WTC11 (cell line): ENCODE results near the gene ZFX.

Experiments
- CREM ChIP-seq: sonication (generic); formaldehyde crosslinking; IDR thresholded peaks from 2 replicates; pipeline ENCODE4 v1.8.1; 2022; ENCODE audit warnings: mild to moderate bottlenecking, missing genetic modification reagents, moderate library complexity
- CTCF ChIP-seq: fragments of 200-600 bp; IDR thresholded peaks from 2 replicates; pipeline ENCODE4 v1.8.0; 2022; ENCODE audit warnings: antibody characterized with exemption
- MAX ChIP-seq: sonication (generic); formaldehyde crosslinking; IDR thresholded peaks from 2 replicates; pipeline ENCODE4 v1.8.0; 2022; ENCODE audit warnings: mild to moderate bottlenecking, missing genetic modification reagents
- ZNF138 ChIP-seq: sonication (generic); formaldehyde crosslinking; conservative IDR thresholded peaks from 2 replicates; pipeline ENCODE4 v1.8.1; 2022; ENCODE audit warnings: mild to moderate bottlenecking, moderate library complexity, missing genetic modification reagents
- TF ChIP-seq, protein P1 (sequence below): sonication (generic); formaldehyde crosslinking; IDR thresholded peaks from 2 replicates; pipeline ENCODE4 v1.8.0; 2022; ENCODE audit warnings: mild to moderate bottlenecking, missing genetic modification reagents

GRCh38 chrX:24125028-24125612 is 24.4 kb upstream of the ZFX start:
- TF ChIP-seq CTCF: no peak
- no peak for TF ChIP-seq MAX (CRISPR knock-in tag)
- TF ChIP-seq ZNF138 (CRISPR knock-in tag): no peak
- TF ChIP-seq, protein P1, sequence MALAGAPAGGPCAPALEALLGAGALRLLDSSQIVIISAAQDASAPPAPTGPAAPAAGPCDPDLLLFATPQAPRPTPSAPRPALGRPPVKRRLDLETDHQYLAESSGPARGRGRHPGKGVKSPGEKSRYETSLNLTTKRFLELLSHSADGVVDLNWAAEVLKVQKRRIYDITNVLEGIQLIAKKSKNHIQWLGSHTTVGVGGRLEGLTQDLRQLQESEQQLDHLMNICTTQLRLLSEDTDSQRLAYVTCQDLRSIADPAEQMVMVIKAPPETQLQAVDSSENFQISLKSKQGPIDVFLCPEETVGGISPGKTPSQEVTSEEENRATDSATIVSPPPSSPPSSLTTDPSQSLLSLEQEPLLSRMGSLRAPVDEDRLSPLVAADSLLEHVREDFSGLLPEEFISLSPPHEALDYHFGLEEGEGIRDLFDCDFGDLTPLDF (CRISPR knock-in tag): no peak
- no peak for TF ChIP-seq CREM
